ENCODE measurements around the gene NFIC.

The NFIC gene

DNA sequence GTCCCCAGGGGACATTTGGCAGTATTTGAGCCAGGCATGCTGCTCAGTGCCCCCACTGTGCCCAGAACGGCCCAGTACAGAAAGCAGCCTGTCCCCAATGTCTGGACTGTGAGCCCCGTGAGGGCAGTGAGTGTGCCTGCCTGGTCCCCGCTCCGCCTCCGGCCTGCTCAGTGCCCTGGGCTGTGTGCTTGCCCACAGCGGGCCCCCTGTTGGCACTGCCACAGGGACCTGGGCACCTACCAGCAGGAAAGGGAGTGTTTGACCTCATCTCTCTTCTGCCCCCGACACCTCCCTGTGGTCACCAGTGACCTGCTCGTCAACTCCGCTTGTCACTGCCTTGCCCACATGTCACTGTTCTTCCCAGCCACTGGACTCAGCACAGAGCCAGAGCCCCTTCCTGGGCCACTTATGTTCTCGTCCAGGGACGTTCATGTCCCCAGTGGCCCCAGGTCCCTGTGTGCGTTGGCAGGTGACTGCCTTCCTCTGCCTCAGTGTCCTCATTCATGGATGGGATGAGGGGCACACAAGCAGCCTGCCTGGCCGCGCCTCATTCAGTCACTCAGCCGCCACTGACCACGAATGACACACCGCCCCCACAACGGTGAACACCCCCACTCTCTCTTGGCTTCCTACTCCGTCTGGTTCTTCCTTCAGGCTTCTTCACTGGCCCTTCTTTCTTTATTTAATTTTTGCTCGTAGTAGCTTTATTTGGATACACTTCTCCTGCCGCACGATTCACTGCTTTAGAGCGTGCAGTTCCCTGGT, 142.6 kb downstream of the NFIC start:
- DNase-seq (ENCODE audit: low read depth in 2 of 2) = no peak

DNA sequence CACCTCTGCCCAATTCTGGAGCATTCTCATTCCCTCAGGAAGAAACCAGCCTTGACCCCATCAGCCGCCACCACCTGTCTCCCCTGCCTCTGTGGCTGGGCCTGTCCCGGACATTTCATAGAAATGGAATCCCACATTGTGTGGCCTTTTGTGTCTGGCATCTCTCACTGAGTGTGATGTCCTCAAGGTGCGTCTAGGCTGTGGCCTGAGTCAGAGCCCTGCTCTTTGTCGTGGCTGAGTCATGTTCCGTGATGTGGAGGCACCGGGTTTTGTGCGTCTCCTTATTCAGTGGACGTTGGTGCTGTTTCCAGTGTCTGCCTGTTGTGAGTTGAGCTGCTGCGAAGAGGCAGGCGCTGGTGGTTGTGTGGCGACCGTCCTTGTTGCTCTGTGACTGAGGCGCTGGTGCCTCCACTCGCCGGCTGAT, 143.2 kb downstream of the NFIC start:
- peak in 1 of 2 donors; percentile 41 for DNase-seq (ENCODE audit: low read depth in 2 of 2)

DNA sequence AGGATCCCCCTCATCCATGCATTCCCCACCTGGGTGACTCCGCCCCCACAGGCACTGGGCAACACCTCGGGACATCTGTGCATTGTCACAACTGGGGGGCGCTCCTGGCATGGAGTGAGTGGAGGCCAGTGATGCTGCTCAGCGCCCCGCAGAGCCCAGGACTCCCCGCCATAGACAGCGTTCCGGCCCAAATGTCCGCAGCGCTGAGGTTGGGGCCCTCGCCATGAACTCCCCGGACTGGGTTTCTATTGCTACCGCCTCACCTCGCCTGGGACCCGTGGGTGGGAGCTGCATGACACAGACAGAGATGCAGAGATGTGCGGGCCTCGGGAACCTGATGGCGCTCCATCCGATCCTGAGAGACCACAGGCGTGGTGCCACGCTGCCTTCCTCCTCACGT, 144.3 kb downstream of the NFIC start:
- DNase-seq (ENCODE audit: low read depth in 2 of 2) = no peak

DNA sequence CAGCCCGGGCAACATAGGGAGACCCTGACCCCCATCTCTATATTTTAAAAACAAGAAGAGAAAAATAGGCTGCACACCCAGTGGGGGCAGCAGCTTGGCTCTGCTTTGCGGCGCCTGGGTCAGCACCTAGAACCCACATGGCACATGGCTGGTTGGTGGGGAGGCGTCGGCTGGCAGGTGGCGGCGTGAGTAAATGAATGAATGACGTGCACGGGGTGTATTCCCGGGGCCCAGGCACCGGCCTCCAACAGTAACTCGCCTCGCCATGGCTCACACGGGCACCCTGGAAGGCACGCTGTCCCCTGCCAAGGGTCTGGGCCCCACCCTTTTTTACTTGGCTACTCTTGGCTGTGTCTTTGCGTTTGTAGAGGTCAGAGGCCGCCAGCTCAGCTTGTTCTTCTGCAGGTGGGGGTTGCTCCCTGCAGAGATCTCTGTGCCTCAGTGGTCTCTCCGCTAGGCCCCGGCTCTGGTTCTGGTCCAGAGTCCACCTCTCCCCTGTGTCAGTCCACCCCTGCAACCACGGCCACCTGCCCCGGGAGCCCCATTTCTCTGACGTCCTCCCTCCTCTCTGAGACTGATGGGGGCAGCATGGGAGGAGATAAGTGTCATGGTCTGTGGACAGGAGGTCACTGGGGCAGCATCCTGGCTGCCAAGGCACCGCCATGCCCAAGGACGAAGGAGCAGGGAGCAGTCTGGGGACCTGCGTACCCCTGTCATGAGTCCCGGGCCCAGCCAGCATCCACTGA, 145.3 kb downstream of the NFIC start:
- DNase-seq (ENCODE audit: low read depth in 2 of 2) = no peak

DNA sequence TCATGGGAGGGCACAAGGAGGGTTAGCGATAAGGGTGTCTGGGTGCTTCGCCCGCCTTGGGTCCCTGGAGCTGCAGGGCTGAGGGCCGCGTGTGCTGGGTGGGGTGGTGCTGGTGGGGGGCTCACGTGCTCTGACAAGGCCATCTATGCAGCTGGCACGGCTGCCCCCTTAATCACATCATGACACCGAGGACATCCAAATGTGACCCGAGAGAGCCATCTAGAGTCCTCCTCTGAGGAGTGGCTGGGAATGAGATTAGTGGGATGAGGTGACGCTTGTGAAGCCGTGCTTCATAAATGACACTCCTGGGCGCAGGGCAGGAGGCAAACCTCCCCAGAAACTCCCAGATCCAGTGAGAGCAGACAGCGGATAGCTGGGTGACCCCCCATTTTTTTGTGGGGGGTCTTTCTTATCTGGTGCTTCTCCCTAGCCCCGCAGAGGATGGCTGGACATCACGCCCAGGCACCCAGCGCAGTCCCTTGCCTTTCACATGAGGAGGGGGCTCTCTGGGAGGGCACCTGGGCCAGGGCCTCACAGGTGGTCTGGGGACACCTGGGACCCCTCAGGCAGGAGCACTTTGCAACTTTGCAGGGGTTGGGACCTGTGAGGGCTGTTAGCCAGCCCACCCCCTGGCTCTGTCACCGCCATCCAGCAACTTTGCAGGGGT, 146.3 kb downstream of the NFIC start:
- DNase-seq (ENCODE audit: low read depth in 2 of 2) = no peak

DNA sequence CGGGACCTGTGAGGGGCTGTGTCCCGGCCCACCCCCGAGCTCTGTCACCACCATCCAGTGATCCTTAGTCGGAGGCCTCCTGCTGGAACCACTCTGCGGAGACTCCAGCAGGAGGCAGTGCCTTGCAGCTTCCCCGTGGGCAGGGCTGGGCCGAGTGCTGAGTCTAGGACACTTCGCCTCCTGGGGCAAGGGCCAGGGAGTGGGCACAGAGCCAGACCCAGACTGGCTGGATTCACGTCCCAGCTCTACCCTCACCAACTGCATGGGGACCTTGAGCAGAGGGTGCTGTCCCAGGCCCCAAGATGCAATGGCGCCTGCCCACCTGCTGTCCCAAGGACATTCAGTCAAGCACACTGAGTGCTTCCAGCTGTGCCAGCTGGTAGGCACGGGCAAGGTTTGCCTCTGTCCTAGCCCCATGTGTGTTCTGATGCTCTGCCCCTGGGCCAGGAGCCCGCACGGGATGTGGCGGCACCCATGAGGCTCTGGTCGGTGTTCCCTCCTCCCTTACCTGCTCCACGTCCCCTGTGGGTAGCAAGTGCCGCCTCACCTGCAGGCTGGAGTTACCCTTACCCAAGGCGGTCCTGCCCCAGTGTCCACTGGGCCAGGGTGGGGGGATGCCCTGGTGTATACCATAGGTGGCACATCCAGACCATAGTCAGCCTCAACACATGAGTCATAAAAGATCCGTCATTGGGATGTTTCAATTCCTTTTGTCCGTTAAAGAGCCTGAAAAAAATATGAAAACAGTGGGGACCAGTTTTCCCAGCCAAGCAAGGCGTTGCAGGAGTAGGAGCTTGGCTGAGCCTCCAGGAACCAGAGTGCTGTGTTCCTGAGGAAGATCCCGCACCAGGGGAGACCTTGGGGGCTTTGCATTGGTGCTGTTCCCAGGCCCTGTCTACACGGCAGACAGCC, 147.1 kb downstream of the NFIC start:
- DNase-seq (ENCODE audit: low read depth in 2 of 2) = no peak

DNA sequence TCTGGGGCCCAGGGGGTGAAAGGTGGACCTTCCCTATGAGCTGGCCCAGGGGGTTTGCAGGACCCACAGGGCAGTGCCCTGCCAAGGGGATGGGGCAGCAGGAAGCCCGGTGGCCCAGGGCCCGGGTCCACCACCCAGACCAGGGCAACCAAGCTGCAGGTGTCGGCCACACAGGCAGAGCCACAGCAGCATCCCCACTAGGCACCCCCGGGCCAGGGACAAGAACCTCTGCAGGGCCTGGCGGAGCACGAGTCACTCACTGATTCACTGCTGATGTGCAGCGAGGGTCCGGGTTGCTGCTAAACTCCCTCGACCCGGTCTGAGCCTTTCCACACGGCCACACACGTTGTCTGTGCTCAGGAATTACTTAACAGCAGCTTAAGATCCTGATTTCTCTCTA, 148.5 kb downstream of the NFIC start:
- DNase-seq (ENCODE audit: low read depth in 2 of 2) = no peak

DNA sequence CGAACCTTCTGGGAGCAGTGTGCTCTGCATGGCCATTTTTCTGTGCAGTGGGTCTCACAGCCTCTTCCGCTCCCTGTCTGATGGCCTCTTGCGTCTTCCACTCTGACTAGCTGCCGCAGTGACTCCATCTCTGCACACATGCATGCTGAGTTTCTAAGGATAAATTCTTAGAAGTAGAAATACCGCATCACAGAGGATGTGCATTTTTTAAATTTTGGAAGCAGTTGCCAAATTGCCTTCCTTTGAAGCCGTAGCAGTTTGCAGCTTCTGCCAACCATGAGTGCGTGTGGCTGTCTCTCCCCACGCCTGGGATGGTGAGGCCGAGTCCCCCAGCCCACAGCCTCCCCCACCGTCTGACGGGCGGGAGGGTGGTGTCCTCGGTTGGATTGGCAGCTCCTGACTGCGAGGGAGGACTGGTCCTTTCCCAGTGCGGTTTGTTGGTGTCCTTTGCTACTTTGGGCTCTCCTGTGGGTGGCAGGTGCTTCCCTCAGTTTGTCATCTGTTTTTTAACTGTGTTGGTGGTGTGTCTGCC, 149.6 kb downstream of the NFIC start:
- no peak for DNase-seq (ENCODE audit: low read depth in 2 of 2)

DNA sequence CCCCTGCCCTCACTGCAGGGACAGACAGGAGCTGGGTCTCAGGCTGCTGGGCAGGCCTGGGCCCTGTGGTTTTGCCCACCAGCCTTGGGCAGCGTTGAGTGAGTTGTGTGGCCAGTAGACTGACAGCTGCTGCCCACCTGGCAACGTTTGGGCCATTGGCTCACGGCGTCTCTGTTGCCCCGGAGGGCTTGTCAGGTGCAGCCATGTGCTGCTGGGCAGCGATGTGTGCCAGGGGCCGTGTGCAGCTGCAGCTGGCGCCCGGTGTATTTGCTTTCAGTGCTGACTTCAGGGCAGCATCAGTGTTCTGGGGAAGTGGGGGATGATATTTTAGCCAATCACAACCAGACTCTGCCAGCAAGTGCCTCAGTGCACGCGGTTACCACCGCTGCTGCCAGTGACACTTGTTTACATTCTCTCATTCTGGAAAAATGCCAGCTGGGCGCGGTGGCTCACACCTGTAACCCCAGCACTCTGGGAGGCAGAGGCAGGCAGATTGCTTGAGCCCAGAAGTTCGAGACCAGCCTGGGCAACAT, 150.4 kb downstream of the NFIC start:
- no peak for DNase-seq (ENCODE audit: low read depth in 2 of 2)

DNA sequence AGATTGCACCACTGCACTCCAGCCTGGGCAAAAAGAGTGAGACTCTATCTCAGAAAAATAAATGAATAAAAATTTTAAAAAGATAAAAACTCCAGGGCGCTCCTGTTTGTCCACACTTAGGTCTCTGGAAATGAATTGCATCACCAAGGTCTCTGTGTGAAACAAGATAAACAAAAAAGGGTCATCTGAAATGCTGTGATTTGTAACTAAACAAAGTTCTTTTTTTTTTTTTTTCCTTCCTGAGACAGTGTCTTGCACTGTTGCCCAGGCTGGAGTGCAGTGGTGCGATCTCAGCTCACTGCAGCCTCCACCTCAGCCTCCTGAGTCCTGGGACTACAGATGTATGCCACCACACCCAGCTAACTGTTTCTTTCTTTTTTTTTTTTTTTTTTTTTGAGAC, 151.3 kb downstream of the NFIC start:
- DNase-seq (ENCODE audit: low read depth in 2 of 2) = no peak

DNA sequence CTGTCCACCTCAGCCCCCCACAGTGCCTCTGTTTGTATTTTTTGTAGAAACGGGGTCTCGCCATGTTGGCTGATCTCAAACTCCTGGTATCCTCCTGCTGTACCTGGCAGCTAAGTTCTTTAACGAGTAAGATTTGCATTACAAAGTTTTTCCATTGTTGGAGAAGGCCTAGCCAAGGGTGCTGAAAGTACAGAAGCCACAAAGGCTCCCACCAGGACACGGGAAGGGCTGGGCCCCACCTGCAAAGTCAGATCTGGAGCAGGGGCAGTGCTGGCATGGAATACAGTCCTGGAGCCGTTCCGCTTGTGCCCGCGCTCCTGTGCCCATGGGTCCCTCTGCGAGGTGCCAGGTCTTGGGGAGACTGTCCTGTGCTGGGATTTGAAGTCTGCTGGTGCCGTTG, 151.9 kb downstream of the NFIC start:
- DNase-seq (ENCODE audit: low read depth in 2 of 2) = no peak

DNA sequence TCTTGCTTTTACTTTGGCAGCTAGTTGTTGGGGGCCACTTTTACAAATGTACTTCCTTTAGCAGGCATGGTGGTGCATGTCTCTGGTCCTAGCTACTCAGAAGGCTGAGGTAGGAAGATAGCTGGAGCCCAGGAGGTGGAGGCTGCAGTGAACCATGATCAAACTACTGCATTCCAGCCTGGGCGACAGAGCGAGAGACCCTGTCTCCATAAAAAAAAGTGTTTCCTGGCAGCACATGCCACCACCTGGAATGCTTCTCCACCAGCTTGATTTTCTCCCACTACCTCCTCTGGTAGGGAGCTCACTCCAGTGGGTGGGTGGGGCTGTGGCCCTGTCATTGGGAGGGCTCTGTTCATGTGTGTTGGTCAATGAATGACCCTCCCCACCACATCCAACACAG, 152.3 kb downstream of the NFIC start:
- DNase-seq (ENCODE audit: low read depth in 2 of 2) = no peak

Measured in stimulated activated CD8-positive, alpha-beta memory T cell treated with anti-CD3 and anti-CD28 coated beads, Interleukin-15, amount 100 ng/mL, for 48 hours (primary cell).